NCI-H1105 treated with DMSO at 0.1 percent for 48 hours (cell line): ENCODE data around the gene MCOLN2.

Source experiments
- DNase-seq: peaks from one replicate; lab custom pipeline; 2025; lab: John Stamatoyannopoulos, UW

The MCOLN2 gene

DNA sequence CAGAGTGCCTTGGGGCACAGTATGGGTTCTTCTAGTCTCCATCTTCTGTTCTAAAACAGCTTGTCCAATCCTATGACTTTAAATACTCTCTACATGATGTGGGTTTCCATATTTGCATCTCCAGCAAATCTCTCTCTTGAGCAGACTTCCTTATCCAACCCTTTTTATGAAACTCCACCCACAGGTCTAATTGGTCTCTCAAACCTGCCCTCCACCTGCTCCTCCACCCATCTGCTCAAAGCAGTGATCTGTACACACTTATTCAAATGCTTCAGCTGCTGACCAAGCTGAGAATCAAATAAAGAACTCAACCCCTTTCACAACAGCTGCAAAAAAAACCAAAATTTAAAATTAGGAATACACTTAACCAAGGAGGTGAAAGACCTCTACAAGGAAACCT, 11.5 kb downstream of the MCOLN2 start:
- no peak for DNase-seq

DNA sequence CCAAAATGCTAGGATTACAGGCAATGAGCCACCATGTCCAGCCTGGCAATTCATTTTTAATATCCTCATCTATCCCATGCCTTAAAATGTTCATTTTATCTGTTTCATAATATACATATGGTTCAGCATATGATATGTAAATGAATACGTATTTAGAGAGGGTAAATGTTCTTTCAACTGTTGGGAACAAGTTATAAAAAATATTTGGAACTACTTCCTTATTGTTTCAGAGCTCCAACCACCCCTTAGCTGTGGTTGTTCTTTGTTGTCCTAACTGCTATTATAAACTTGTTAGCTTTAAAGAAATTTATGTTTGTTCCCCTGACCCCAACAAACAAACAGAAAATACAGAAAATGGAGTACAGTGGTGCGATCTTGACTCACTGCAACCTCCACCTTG, 14.5 kb downstream of the MCOLN2 start:
- no peak for DNase-seq

DNA sequence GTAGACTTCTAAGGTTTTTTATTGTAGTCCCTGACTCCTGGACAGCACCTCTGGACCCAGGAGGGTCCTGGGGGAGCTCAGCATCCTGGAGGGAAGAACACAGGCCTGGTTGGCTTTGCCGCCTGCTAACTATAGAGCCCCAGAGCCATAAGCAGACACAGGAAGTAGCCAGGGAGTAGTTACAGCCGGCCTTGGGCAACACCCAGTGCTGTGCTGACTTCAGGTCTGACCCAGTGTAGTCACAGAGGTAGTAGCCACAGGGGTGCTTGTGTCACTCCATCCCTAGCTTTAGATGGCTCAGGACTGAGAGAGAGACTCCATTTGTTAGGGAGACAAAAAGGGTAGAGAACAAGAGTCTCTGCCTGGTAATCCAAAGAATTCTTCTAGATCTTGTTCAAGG, 21.9 kb downstream of the MCOLN2 start:
- no peak for DNase-seq

DNA sequence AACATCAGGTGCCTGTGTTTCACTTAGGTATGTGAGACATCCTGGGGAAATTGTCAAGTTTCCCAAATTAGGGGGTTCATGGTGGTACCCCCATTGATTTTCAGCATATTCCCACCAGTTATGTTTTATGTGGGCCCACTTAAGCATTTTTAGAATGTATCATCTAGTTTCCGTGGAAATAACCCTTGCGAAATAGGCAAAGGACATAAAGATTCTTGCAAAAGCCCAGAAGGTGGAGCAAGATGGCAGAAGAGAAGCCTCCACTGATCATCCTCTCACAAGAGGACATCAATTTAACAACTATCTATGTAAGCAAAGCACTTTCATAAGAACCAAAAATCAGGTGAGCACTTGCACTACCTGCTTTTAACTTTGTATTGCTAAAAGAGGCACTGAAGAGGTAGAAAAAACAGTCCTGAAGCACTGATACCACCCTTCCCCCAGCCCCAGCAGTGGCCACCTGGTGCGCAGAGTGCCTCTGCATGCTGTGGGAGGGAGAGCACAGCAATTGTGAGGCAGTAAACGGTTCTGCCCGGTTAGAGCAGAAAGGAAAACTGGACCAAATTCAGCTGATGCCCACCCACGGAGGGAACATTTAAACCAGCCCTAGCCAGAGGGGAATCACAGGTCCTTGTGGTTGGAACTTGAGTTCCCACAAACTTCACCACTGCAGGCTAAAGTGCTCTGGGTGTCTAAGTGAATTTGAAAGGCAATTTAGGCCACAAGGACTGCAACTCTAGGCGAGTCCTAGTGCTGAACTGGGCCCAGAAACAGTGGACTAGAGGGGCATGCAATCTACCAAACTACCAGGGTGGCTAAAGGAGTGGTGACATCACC, 23.2 kb downstream of the MCOLN2 start:
- DNase-seq, result no peak

- DNase-seq, result no peak
These were observed 24.4 kb downstream of the MCOLN2 start for GRCh38 chr1:84972377-84972987.

DNA sequence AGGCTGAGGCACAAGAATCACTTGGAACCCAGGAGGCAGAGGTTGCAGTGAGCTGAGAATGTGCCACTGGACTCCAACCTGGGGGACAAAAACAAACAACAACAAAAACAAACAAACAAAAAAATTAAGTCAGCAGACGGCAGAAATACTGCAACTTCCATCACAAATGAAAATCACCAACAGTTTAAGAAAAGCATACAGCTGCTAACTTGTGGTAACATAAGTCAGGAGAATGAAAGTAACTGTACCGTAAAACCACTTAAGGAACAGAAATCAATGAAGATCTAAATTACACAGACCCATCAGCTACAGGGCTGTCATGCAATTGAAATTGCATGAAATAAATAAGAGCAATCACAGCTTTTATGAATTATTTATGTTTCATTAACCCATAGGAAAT, 25.0 kb downstream of the MCOLN2 start:
- DNase-seq, result no peak

DNA sequence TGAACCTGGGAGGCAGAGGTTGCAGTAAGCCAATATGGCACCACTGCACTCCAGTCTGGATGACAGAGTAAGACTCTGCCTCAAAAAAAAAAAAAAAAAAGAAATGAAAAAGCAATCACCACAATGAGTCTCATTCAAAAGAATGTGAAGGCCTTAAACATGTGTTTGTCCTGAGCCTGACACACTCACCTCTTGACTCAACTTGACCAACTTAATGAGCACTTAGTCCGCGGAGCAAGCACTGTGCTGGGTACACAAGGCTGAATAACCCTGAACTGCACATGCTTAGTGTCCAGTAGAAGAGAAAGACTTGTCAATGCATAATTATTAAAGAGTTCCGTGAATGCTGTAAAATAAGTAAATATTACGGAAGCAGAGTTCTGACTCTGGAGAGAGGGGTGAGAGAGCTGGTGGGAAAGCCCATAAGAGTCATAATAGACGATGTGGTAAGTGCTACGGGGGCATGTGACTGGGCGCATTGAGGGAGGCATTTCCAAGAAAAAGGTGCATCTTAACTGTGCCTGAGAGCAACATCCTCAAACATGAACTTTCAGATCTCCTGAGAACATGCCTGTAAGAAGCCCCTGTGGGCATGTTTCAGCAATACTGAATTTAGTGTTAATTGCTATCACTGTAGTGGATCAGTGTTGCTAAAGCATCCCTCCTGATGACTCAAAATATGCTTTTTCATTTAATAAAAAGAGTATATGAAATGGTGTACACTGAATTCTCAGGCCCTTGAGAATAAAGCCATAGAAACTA, 27.2 kb downstream of the MCOLN2 start:
- DNase-seq, result no peak

DNA sequence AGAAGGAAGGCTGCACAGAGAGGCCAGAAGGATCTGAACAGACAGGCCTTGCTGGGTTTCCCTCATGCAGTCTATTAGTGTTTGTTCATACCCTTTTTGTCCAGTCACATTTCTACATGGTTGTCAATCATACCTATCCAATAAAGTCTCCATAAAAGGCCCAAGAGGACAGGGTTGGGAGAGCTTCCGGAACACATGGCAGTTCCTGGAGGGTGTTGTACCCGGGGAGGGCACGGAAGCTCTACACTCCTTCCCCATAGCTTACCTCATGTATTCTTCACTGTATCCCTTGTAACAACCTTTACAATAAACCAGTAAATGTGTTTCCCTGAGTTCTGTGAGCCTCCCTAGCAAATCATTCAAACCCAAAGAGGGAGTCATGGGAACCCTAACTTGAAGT, 28.0 kb downstream of the MCOLN2 start:
- DNase-seq, result no peak

- DNase-seq, result no peak
These were observed 28.8 kb downstream of the MCOLN2 start for GRCh38 chr1:84968101-84968500.

- no peak for DNase-seq
These were observed 29.2 kb downstream of the MCOLN2 start for GRCh38 chr1:84967666-84968065.

GRCh38 chr1:84963021-84963420, 33.9 kb downstream of the MCOLN2 start:
- no peak for DNase-seq

- no peak for DNase-seq
These were observed 35.6 kb downstream of the MCOLN2 start for GRCh38 chr1:84961316-84961715.

- DNase-seq, result no peak
These were observed 36.5 kb downstream of the MCOLN2 start for GRCh38 chr1:84960371-84960770.

- no peak for DNase-seq
These were observed 37.6 kb downstream of the MCOLN2 start for GRCh38 chr1:84959294-84959693.

- no peak for DNase-seq
These were observed 38.9 kb downstream of the MCOLN2 start for GRCh38 chr1:84957966-84958365.

GRCh38 chr1:84956655-84957054, 40.3 kb downstream of the MCOLN2 start:
- no peak for DNase-seq

- DNase-seq, result no peak
These were observed 40.8 kb downstream of the MCOLN2 start for GRCh38 chr1:84956097-84956496.

- no peak for DNase-seq
These were observed 47.2 kb downstream of the MCOLN2 start for GRCh38 chr1:84949664-84950063.

DNA sequence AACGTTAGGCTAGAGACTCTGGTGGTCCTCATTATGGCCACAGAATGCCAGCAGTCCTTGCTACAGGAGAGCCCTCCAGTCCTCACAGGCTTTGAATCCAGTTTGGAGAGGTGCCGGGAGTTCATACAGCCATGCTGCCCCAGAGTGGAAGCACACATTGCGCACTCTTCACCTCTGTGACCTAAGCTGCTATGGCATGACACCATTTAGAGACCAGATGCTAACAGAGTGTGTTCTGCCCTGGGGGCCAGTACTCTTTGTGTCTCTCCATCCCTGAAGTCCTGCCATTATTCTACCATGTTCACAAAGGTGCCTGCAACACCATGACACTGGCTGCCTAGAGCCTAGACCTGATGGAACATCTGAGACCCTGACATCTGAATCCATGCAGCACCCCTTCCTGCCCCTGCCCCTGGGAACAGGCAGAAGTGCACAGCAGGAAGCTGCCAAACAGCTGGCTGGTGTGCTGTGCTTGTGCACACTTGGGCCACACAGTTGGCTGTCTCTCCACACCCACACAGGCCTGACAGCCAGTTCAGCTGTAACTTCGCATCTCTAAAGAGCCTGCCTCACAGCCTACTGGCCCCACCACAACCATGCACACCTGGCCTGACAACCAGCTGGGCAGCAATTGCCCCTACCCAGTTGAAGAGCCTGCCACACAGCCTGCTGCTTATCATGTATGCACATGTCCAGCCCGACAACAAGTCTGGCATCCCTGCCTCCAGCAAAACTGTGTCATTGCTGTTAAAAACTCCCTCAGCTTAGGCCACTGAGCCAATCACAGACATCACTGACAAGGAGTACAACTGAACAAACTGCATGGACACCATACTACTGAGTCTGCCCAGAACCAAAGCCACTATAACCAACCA, 49.1 kb downstream of the MCOLN2 start:
- no peak for DNase-seq

GRCh38 chr1:84946631-84947030, 50.3 kb downstream of the MCOLN2 start:
- no peak for DNase-seq

- DNase-seq, result peak; percentile 87
These were observed 52.0 kb downstream of the MCOLN2 start for GRCh38 chr1:84944767-84945486.
